ENCODE results near the gene FBP2.

FBP2 gene

GRCh38 chr9:94514722-94515121, 78.9 kb downstream of the FBP2 start:
- H3K9me3 Mint-ChIP-seq: no peaks in the 10 kb centered on the region
- no peaks in the 10 kb centered on the region for H3K4me1 Mint-ChIP-seq
- no peak overlapping the region for H3K27ac Mint-ChIP-seq
- H3K36me3 Mint-ChIP-seq: no peaks in the 10 kb centered on the region
- H3K27me3 Mint-ChIP-seq: peaks cover 8% of the 10 kb centered on the region
- H3K4me3 Mint-ChIP-seq: no peak overlapping the region
- no peak for ATAC-seq

GRCh38 chr9:94511955-94512265, 81.7 kb downstream of the FBP2 start:
- no peak for ATAC-seq
- Mint-ChIP-seq H3K4me3 (no peak overlapping the region), H3K4me1 (peaks cover 8% of the 10 kb centered on the region), H3K27ac (no peak overlapping the region), H3K27me3 (peaks cover 28% of the 10 kb centered on the region), H3K9me3 (no peaks in the 10 kb centered on the region), H3K36me3 (no peaks in the 10 kb centered on the region)

- H3K4me3 Mint-ChIP-seq: no peak overlapping the region
- H3K9me3 Mint-ChIP-seq: no peaks in the 10 kb centered on the region
- no peaks in the 10 kb centered on the region for H3K36me3 Mint-ChIP-seq
- H3K27ac Mint-ChIP-seq: no peak overlapping the region
- H3K4me1 Mint-ChIP-seq: peaks cover 8% of the 10 kb centered on the region
- peaks cover 31% of the 10 kb centered on the region for H3K27me3 Mint-ChIP-seq
- peak; percentile 41 for ATAC-seq
These were observed 82.3 kb downstream of the FBP2 start for GRCh38 chr9:94511134-94511954.

All from stimulated activated memory B cell treated with anti-CD40 and anti-IgM and Interleukin-4, amounts not matched to agents 10 μg/mL and 1 μg/mL and 100 μg/mL, for 72 hours (primary cell).